Neuronal stem cell (in vitro differentiated cells): ENCODE results near the gene ARFGAP1.
A peak's percentile ranks its signal among the peaks of the same experiment; 100 is the strongest.
"Not testable (repeated sequence)": the region's sequence is repeated elsewhere in the genome, so short reads cannot be mapped to it uniquely, and the experiment has no call there.

Experiments used
- DNase-seq: peaks from one replicate; pipeline ENCODE4 v3.0.0-alpha.2; 2013; ENCODE audit warnings: low spot score
- H2AFZ ChIP-seq: one replicate; pipeline ENCODE4 v1.6.1; 2013; ENCODE audit warnings: mild to moderate bottlenecking, low read length, inconsistent platforms
- H2AK5ac ChIP-seq: 2 replicates; pipeline ENCODE4 v1.6.1; 2013; ENCODE audit warnings: low read depth, mild to moderate bottlenecking, inconsistent platforms, low read length, moderate library complexity, mixed read lengths
- H2BK120ac ChIP-seq: 2 replicates; pipeline ENCODE4 v1.6.1; 2013; ENCODE audit warnings: low read depth, mild to moderate bottlenecking, inconsistent platforms, low read length, moderate library complexity, mixed read lengths
- H2BK12ac ChIP-seq: one replicate; pipeline ENCODE4 v1.6.1; 2013; ENCODE audit warnings: low read length, inconsistent platforms
- H2BK15ac ChIP-seq: 2 replicates; pipeline ENCODE4 v1.6.1; 2013; ENCODE audit warnings: mild to moderate bottlenecking, low read length, inconsistent platforms, mixed read lengths
- H2BK5ac ChIP-seq: one replicate; pipeline ENCODE4 v1.6.1; 2013; ENCODE audit warnings: inconsistent platforms, mild to moderate bottlenecking, low read length, moderate library complexity
- H3K14ac ChIP-seq: one replicate; pipeline ENCODE4 v1.6.1; 2013; ENCODE audit warnings: low read length, inconsistent platforms
- H3K18ac ChIP-seq: 2 replicates; pipeline ENCODE4 v1.6.1; 2013; ENCODE audit warnings: low read length, inconsistent platforms
- H3K23ac ChIP-seq: 2 replicates; pipeline ENCODE4 v1.6.1; 2013; ENCODE audit warnings: low read depth, mild to moderate bottlenecking, mixed read lengths, low read length, inconsistent platforms; ENCODE audit not compliant: poor library complexity
- H3K27ac ChIP-seq: replicated peaks from 3 replicates; pipeline ENCODE4 v1.5.1; 2013; ENCODE audit warnings: low read length, inconsistent platforms
- H3K27me3 ChIP-seq, 3 experiments: 2 replicates each; pipeline ENCODE4 v1.6.1; 2013; ENCODE audit warnings: low read length in 3 of 3, mild to moderate bottlenecking in 2 of 3, inconsistent platforms in 1 of 3, low read depth in 1 of 3, mixed read lengths in 1 of 3, moderate library complexity in 1 of 3; ENCODE audit not compliant: control insufficient read depth in 3 of 3, insufficient read depth in 3 of 3
- H3K36me3 ChIP-seq, 2 donors: replicated peaks in 1 of 2; 2 replicates each; pipeline ENCODE4 v1.6.1; 2013; ENCODE audit warnings: low read length in 2 of 2; ENCODE audit not compliant: control insufficient read depth in 2 of 2, insufficient read depth in 2 of 2
- H3K4ac ChIP-seq: 2 replicates; pipeline ENCODE4 v1.6.1; 2013; ENCODE audit warnings: inconsistent platforms, mild to moderate bottlenecking, low read length, moderate library complexity
- H3K4me1 ChIP-seq, 2 donors: 1 replicate in 1 of 2; 2 replicates in 1 of 2; pipeline ENCODE4 v1.6.1; 2013; ENCODE audit warnings: low read length in 2 of 2, low read depth in 1 of 2; ENCODE audit not compliant: control insufficient read depth in 2 of 2, insufficient read depth in 1 of 2
- H3K4me2 ChIP-seq: one replicate; pipeline ENCODE4 v1.6.1; 2013; ENCODE audit warnings: mild to moderate bottlenecking, low read length, inconsistent platforms; ENCODE audit not compliant: insufficient read depth, poor library complexity, severe bottlenecking
- H3K4me3 ChIP-seq, 2 donors: 2 replicates each; pipeline ENCODE4 v1.5.1; 2013; ENCODE audit warnings: low read length in 2 of 2, mild to moderate bottlenecking in 2 of 2, inconsistent platforms in 1 of 2, moderate library complexity in 1 of 2
- H3K79me1 ChIP-seq: one replicate; pipeline ENCODE4 v1.6.1; 2013; ENCODE audit warnings: low read depth, mild to moderate bottlenecking, inconsistent platforms, low read length, moderate library complexity
- H3K9ac ChIP-seq: one replicate; pipeline ENCODE4 v1.6.1; 2013; ENCODE audit warnings: mild to moderate bottlenecking, low read depth, low read length, inconsistent platforms; ENCODE audit not compliant: poor library complexity
- H3K9me3 ChIP-seq, 2 donors: replicated peaks in 1 of 2; 2 replicates each; pipeline versions ENCODE3 to v1.6.1; 2013; ENCODE audit warnings: low read length in 2 of 2, mild to moderate bottlenecking in 2 of 2, inconsistent platforms in 1 of 2, low read depth in 1 of 2, mixed read lengths in 1 of 2, moderate library complexity in 1 of 2; ENCODE audit not compliant: control insufficient read depth in 2 of 2, insufficient read depth in 1 of 2
- H4K8ac ChIP-seq: one replicate; pipeline ENCODE4 v1.6.1; 2013; ENCODE audit warnings: low read depth, mild to moderate bottlenecking, inconsistent platforms, low read length, moderate library complexity
- H4K91ac ChIP-seq: one replicate; pipeline ENCODE4 v1.6.1; 2013; ENCODE audit warnings: low read length, low read depth, mild to moderate bottlenecking, inconsistent platforms; ENCODE audit not compliant: poor library complexity
- WGBS, 2 donors: extraction: QIAGEN DNeasy Blood & Tissue Kit; methylation state at CpG; one replicate each; pipeline ENCODE4 v1.1.7; 2013; ENCODE audit warnings: missing lambda C conversion rate in 2 of 2, mixed read lengths in 1 of 2; ENCODE audit not compliant: insufficient read length in 2 of 2, insufficient replicate concordance in 1 of 2; ENCODE audit errors: extremely low coverage in 2 of 2; 5-methylcytosine and 5-hydroxymethylcytosine counted together

The ARFGAP1 gene

GRCh38 chr20:63305393-63305792 is 32.8 kb downstream of the ARFGAP1 start:
- no peak overlapping the region for H2BK12ac ChIP-seq
- H2BK120ac ChIP-seq, result no peak overlapping the region
- peak overlapping the region; percentile 90 for H2AK5ac ChIP-seq
- H3K79me1 ChIP-seq, result no peaks in the 10 kb centered on the region
- peak overlapping the region; percentile 6 for H3K9ac ChIP-seq
- no peak overlapping the region for H3K23ac ChIP-seq
- peak overlapping the region; percentile 77 for H3K18ac ChIP-seq
- no peak overlapping the region for H3K27ac ChIP-seq
- H2BK5ac ChIP-seq, result no peak overlapping the region
- no peaks in the 10 kb centered on the region for H3K9me3 ChIP-seq
- no peak overlapping the region for H3K4ac ChIP-seq
- no peaks in the 10 kb centered on the region for H3K36me3 ChIP-seq
- H3K14ac ChIP-seq, result no peak overlapping the region
- H2AFZ ChIP-seq, result no peak overlapping the region
- H3K4me3 ChIP-seq, result no peak overlapping the region
- WGBS, 2 donors, result no CpG with 5 or more reads among the region's 8 CpGs
- no peak overlapping the region for H4K8ac ChIP-seq
- no peak for DNase-seq
- no peak overlapping the region for H3K4me2 ChIP-seq
- H2BK15ac ChIP-seq, result no peak overlapping the region
- no peak overlapping the region for H4K91ac ChIP-seq
- peaks cover 0 to 16% (median 0%) of the 10 kb centered on the region in 3 experiments for H3K27me3 ChIP-seq
- peaks cover 1 to 8% of the 10 kb centered on the region in 2 donors for H3K4me1 ChIP-seq

- H2AFZ ChIP-seq, result not testable (repeated sequence)
- no CpG with 5 or more reads among the region's 30 CpGs for WGBS, 2 donors
These were observed 33.5 kb downstream of the ARFGAP1 start for GRCh38 chr20:63305933-63306672.

GRCh38 chr20:63306673-63307537 is 34.3 kb downstream of the ARFGAP1 start:
- peak overlapping the region; percentile 85 for H3K23ac ChIP-seq
- no peaks in the 10 kb centered on the region for H3K79me1 ChIP-seq
- H2AK5ac ChIP-seq, result peak overlapping the region; percentile 94
- H4K91ac ChIP-seq, result no peak overlapping the region
- H2BK120ac ChIP-seq, result peak overlapping the region; percentile 61
- peak overlapping the region; percentile 84 for H2BK12ac ChIP-seq
- no peak overlapping the region for H2AFZ ChIP-seq
- WGBS, 2 donors, result no CpG with 5 or more reads among the region's 35 CpGs
- no peak for DNase-seq
- no peaks in the 10 kb centered on the region for H3K9me3 ChIP-seq
- H3K36me3 ChIP-seq, result no peaks in the 10 kb centered on the region
- no peak overlapping the region for H4K8ac ChIP-seq
- peaks cover 0 to 16% (median 0%) of the 10 kb centered on the region in 3 experiments for H3K27me3 ChIP-seq
- peak overlapping the region; percentile 83 for H2BK15ac ChIP-seq
- no peak overlapping the region for H3K9ac ChIP-seq
- no peak overlapping the region for H3K4ac ChIP-seq
- H3K4me3 ChIP-seq, result no peak overlapping the region
- peak overlapping the region; percentile 66 for H2BK5ac ChIP-seq
- peak overlapping the region; percentile 80 for H3K18ac ChIP-seq
- no peak overlapping the region for H3K27ac ChIP-seq
- no peak overlapping the region for H3K4me2 ChIP-seq
- H3K14ac ChIP-seq, result peak overlapping the region; percentile 8
- H3K4me1 ChIP-seq, result peaks cover 1 to 11% of the 10 kb centered on the region in 2 donors

More at GRCh38 chr20:63305933-63306672, 33.5 kb downstream of the ARFGAP1 start:
- not testable (repeated sequence) for DNase-seq, H3K4me3 ChIP-seq, H3K36me3 ChIP-seq, H3K27ac ChIP-seq, H3K14ac ChIP-seq, H4K8ac ChIP-seq, H2BK12ac ChIP-seq, H3K23ac ChIP-seq, H3K79me1 ChIP-seq, H2BK5ac ChIP-seq, H3K4ac ChIP-seq, H3K18ac ChIP-seq, H3K4me2 ChIP-seq, H4K91ac ChIP-seq, H3K9me3 ChIP-seq, H3K9ac ChIP-seq
- peak overlapping the region; percentile 86 for H2AK5ac ChIP-seq
- H3K4me1 ChIP-seq, result peaks cover 1 to 10% of the 10 kb centered on the region in 2 donors
- H2BK15ac ChIP-seq, result peak overlapping the region; percentile 83
- H2BK120ac ChIP-seq, result peak overlapping the region; percentile 56
- H3K27me3 ChIP-seq, result peaks cover 0 to 16% (median 0%) of the 10 kb centered on the region in 3 experiments
